ENCODE data around the gene EREG.

The EREG gene

DNA sequence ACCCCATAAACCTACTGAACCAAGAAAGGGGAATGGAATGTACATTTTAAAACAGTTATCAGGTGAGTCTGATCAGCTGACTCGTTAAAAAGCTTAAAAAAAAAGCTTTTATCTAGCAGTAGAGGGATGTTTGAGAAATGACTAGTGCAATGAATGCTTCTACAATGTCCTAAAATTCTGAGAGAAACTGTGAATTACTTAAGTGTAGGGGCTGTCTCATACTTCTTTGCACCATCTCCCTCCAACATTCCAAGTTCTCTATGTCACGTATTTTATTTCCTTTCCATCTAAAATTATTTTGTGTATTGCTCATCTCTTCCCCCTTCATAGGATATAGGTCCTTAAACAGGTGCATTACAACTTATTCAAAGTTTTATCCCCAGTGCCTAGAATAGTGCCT is 68.1 kb downstream of the EREG start:
- DNase-seq, result no peak

DNA sequence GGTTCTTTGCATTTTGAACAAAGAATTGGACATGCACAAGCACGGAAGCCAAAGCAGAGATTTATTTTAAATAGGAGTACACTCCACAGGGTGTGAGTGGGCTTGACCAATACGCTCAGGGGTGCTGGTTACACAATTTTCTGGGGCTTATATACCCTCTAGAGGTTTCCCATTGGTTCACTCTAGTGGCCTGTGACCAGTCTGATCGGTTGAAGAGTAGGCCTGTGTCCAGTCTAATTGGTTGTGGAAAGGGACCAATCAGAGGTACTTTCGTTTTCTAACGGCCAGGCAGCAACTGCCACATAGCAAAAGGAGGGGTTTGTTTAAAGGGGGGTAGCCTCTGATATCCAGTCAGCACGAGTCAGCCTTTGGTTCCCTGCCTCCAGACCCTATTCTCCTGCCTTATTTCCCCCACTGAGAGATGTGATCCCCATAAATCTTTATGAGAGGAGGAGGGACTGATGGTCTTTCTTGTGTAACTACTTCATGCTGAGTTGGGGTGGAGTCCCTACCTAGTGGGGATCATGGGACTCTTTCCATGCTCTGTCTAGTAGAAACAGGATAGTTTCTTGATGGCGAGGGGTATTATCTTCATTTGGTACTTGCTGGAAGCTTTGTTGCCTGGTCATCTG is 68.7 kb downstream of the EREG start:
- no peak for DNase-seq

DNA sequence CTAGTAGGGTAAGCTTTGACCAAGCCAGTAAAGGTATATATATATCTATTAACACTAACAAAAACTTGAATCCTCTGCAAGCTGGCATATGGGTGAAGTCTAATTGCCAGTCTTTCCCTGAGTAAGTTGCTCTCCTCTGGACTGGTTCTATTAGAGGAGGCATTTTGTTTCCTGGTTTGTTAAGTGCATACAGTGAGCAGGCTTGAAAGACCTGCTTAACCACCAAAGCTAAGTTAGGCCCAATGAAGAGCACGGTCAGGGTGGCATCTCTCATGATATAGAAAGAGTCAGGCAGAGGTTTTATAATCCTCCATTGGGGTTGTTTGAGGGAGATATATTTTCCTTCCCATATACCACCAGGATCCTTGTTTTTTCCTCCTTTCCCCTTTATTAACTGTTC is 70.4 kb downstream of the EREG start:
- no peak for DNase-seq

DNA sequence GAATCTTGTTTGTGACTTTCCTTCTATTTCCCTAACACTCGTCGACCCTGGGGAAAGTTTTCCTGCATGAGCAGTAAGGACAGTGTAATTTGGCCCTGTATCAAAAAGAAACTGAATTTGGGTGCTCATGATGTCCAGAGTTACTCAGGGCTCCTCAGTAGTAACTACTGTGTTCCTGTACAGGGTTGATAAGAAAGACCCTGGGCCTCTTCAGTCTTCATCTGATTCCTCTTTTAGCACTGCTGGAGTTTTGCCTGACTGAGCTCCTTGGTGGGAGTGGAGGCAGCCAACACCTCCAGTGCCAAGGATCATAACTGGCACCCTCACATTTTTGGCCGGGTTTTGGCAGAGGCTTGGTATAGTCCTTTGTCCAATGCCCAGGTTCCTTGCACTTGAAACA is 72.9 kb downstream of the EREG start:
- DNase-seq, result no peak
